Uterus (tissue), 2 donors: Measurements from ENCODE around the gene ESRP2.

Experiments
- POLR2A ChIP-seq, 2 donors: fragments of 450-650 bp; IDR thresholded peaks; one replicate each; pipeline ENCODE4 v1.6.1; 2016; ENCODE audit warnings: antibody characterized with exemption in 2 of 2, mild to moderate bottlenecking in 1 of 2, moderate library complexity in 1 of 2
- TF ChIP-seq, protein P1 (sequence below), 4 experiments: fragments of 200-600 bp in 2 of 4; fragments of 450-650 bp in 2 of 4; sonication (generic) in 2 of 4; IDR thresholded peaks; one replicate each; pipeline ENCODE4 v1.5.1; 2016 to 2019; ENCODE audit warnings: antibody characterized with exemption in 4 of 4, mild to moderate bottlenecking in 2 of 4, moderate library complexity in 1 of 4

DNA sequence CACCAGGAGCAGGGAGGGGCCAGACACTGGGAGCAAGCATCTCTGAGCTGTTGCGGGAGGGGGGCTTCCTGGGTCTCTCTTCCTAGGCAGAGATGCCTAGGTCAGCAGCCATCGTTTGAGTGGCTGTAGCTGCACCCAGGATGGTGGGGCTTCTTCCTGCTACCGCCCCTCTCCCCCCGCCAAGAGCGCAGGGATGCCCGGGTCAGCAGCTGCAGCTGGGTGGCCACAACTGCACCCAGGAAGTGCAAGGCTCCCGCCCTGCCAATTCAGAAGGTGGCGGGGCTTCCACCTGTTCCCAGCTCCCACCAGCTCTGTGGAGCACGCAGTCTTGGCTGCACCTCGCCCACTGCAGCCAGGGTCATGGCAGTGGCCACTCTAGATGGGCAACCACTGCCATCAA, 47.8 kb downstream of the ESRP2 start:
- TF ChIP-seq, protein P1, sequence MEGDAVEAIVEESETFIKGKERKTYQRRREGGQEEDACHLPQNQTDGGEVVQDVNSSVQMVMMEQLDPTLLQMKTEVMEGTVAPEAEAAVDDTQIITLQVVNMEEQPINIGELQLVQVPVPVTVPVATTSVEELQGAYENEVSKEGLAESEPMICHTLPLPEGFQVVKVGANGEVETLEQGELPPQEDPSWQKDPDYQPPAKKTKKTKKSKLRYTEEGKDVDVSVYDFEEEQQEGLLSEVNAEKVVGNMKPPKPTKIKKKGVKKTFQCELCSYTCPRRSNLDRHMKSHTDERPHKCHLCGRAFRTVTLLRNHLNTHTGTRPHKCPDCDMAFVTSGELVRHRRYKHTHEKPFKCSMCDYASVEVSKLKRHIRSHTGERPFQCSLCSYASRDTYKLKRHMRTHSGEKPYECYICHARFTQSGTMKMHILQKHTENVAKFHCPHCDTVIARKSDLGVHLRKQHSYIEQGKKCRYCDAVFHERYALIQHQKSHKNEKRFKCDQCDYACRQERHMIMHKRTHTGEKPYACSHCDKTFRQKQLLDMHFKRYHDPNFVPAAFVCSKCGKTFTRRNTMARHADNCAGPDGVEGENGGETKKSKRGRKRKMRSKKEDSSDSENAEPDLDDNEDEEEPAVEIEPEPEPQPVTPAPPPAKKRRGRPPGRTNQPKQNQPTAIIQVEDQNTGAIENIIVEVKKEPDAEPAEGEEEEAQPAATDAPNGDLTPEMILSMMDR (IDR thresholded peaks at IDR 0.05), result no peak
- no peak for TF ChIP-seq POLR2A (IDR thresholded peaks at IDR 0.05)
